CD14-positive monocyte (primary cell): ENCODE data around the gene SLC7A8. TPM values are rescaled to one million over a fixed set of nuclear protein-coding genes. Genes with fewer than 3 reads are reported as not detected.

Experiments used
- DNase-seq, 3 donors: peaks; one replicate each; pipeline ENCODE4 v3.0.0-alpha.2; 2011 to 2022
- H2AFZ ChIP-seq: 2 replicates; pipeline ENCODE4 v1.6.0; 2012; ENCODE audit warnings: mild to moderate bottlenecking, low read depth, low read length, inconsistent platforms; ENCODE audit not compliant: insufficient read depth, poor library complexity, severe bottlenecking
- H3K27ac ChIP-seq, 2 donors: 1 replicate in 1 of 2; 2 replicates in 1 of 2; pipeline ENCODE4 v1.5.1; 2012 to 2013; ENCODE audit warnings: low read length in 2 of 2, control low read depth in 1 of 2, inconsistent platforms in 1 of 2, low read depth in 1 of 2, mild to moderate bottlenecking in 1 of 2
- H3K27me3 ChIP-seq, 2 donors: one replicate each; pipeline versions ENCODE4 v1.6.0 to v1.6.1; 2011 to 2013; ENCODE audit warnings: low read length in 2 of 2; ENCODE audit not compliant: control insufficient read depth in 2 of 2, insufficient read depth in 2 of 2
- H3K36me3 ChIP-seq, 2 donors: replicated peaks in 1 of 2; 1 replicate in 1 of 2; 2 replicates in 1 of 2; pipeline versions ENCODE4 v1.5.1 to v1.6.1; 2012 to 2013; ENCODE audit warnings: low read length in 2 of 2, control low read depth in 1 of 2, inconsistent platforms in 1 of 2, mild to moderate bottlenecking in 1 of 2; ENCODE audit not compliant: insufficient read depth in 2 of 2, control insufficient read depth in 1 of 2
- H3K4me1 ChIP-seq, 2 donors: 1 replicate in 1 of 2; 2 replicates in 1 of 2; pipeline versions ENCODE4 v1.5.1 to v1.6.1; 2012 to 2013; ENCODE audit warnings: low read length in 2 of 2, control low read depth in 1 of 2, inconsistent platforms in 1 of 2, mild to moderate bottlenecking in 1 of 2, moderate library complexity in 1 of 2; ENCODE audit not compliant: insufficient read depth in 2 of 2, control insufficient read depth in 1 of 2
- H3K4me2 ChIP-seq: replicated peaks from 2 replicates; pipeline ENCODE3; 2012; ENCODE audit warnings: low read length, moderate library complexity, mild to moderate bottlenecking; ENCODE audit not compliant: poor library complexity, severe bottlenecking; ENCODE audit errors: extremely low read depth
- H3K4me3 ChIP-seq, 3 experiments: fragments of 200-600 bp in 1 of 3; sonication (generic) in 1 of 3; replicated peaks in 1 of 3; 1 replicate in 2 of 3; 2 replicates in 1 of 3; pipeline ENCODE4 v1.5.1; 2011 to 2013; ENCODE audit warnings: low read length in 3 of 3, mild to moderate bottlenecking in 3 of 3, control low read depth in 2 of 3, low read depth in 2 of 3, inconsistent platforms in 1 of 3, moderate library complexity in 1 of 3
- H3K79me2 ChIP-seq: 2 replicates; pipeline ENCODE4 v1.6.0; 2012; ENCODE audit warnings: mild to moderate bottlenecking, control low read depth, inconsistent platforms, low read length, moderate library complexity; ENCODE audit not compliant: insufficient read depth
- H3K9ac ChIP-seq: 2 replicates; pipeline ENCODE4 v1.6.0; 2017; ENCODE audit warnings: low read length, mild to moderate bottlenecking; ENCODE audit not compliant: insufficient read depth, poor library complexity, severe bottlenecking
- H3K9me3 ChIP-seq, 2 donors: replicated peaks in 1 of 2; 1 replicate in 1 of 2; 2 replicates in 1 of 2; pipeline versions ENCODE4 v1.5.1 to v1.6.1; 2012 to 2013; ENCODE audit warnings: low read length in 2 of 2, control low read depth in 1 of 2; ENCODE audit not compliant: control insufficient read depth in 1 of 2, insufficient read depth in 1 of 2
- H4K20me1 ChIP-seq: 2 replicates; pipeline ENCODE4 v1.6.0; 2012; ENCODE audit warnings: mild to moderate bottlenecking, low read length, control low read depth, moderate library complexity; ENCODE audit not compliant: insufficient read depth
- H3K27ac Mint-ChIP-seq, 7 donors: one replicate each; pipeline ENCODE4 v1.8.0; 2020; ENCODE audit warnings: mild to moderate bottlenecking in 7 of 7, mixed read lengths in 7 of 7, moderate library complexity in 6 of 7, inconsistent platforms in 2 of 7
- H3K27me3 Mint-ChIP-seq, 3 donors: one replicate each; pipeline ENCODE4 v1.8.0; 2021 to 2022; ENCODE audit warnings: low read depth in 3 of 3, mild to moderate bottlenecking in 3 of 3, mixed read lengths in 3 of 3, moderate library complexity in 3 of 3, inconsistent platforms in 1 of 3
- H3K36me3 Mint-ChIP-seq, 2 donors: one replicate each; pipeline ENCODE4 v1.8.0; 2020; ENCODE audit warnings: mixed read lengths in 2 of 2, inconsistent platforms in 1 of 2, mild to moderate bottlenecking in 1 of 2
- H3K4me1 Mint-ChIP-seq: one replicate; pipeline ENCODE4 v1.8.0; 2020; ENCODE audit warnings: mild to moderate bottlenecking, mixed read lengths
- H3K4me3 Mint-ChIP-seq, 2 donors: one replicate each; pipeline ENCODE4 v1.8.0; 2020; ENCODE audit warnings: mild to moderate bottlenecking in 2 of 2, mixed read lengths in 2 of 2, moderate library complexity in 1 of 2
- H3K9me3 Mint-ChIP-seq, 7 donors: one replicate each; pipeline ENCODE4 v1.8.0; 2020 to 2022; ENCODE audit warnings: mixed read lengths in 7 of 7, mild to moderate bottlenecking in 6 of 7, moderate library complexity in 6 of 7, inconsistent platforms in 2 of 7
- WGBS: methylation state at CpG from one replicate; pipeline ENCODE4 v1.1.5; 2013; ENCODE audit warnings: missing lambda C conversion rate; ENCODE audit not compliant: insufficient coverage; 5-methylcytosine and 5-hydroxymethylcytosine counted together
- intact Hi-C, 2 donors: fragments of 100-400 bp; cut with micrococcal nuclease; formaldehyde crosslinking; loops; one replicate each; pipeline versions ENCODE4 v1.15.0 to v1.15.1; 2023
- polyA plus RNA-seq, 3 donors: library from polyadenylated mRNA; depleted of rRNA in 1 of 3; unstranded in 2 of 3; stranded (reverse) in 1 of 3; fragments of 300-500 nt in 2 of 3; fragments of >200 nt in 1 of 3; fragmentation: Illumina TruSeq in 2 of 3; gene quantifications; 1 replicate in 2 of 3; 2 replicates in 1 of 3; pipeline ENCODE4 v1.2.3, GENCODE V29; 2012 to 2021
- TF ChIP-seq, protein P1 (sequence below): fragments of 200-600 bp; IDR thresholded peaks from one replicate; pipeline ENCODE4 v1.8.0; 2022; ENCODE audit warnings: antibody characterized with exemption, mild to moderate bottlenecking

Gene SLC7A8
- polyA plus RNA-seq, 3 donors, result 0.05 to 0.53 (median 0.25) TPM

DNA sequence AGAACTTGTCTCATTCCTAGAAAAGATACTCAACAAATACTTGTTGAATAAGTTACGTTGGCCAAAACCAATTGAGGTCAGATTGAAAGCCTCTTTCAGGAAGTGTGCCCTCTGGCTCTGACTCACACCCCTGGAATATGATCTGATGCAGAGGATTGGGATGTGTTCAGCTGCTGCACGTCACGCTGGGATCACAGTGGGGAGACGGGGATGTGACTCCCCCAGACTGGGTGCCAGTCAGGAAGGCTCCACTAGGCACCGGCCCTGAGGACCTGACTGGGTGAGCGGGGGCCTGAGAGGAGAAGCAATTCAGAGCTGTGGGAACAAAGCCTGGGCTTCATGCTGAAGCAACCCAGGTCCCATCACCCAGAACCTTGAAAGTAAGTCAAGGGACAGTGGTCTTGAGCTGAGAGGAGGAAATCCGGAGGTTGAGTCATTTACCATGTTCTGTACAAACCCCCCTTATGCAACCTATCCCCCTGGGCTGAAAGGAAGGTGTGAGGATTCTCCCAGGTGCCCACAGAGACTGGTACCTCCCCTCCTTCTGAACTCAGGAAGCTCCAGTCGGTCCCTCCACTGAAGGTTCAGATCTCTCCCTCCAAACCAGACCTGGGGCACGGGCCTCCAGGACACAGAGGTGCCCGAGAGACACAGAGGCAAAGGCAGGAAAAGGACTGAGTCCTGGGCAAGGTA, 68.3 kb downstream of the SLC7A8 start:
- H3K36me3 Mint-ChIP-seq, result peaks cover 0 to 6% of the 10 kb centered on the region in 2 donors
- Histone ChIP-seq H2AFZ (peak overlapping the region; percentile 20), H3K27me3 (no peaks in the 10 kb centered on the region), H3K4me3 (no peak overlapping the region), H3K36me3 (no peaks in the 10 kb centered on the region), H3K79me2 (peaks cover 35% of the 10 kb centered on the region), H4K20me1 (no peaks in the 10 kb centered on the region), H3K9me3 (no peaks in the 10 kb centered on the region), H3K9ac (no peak overlapping the region), H3K27ac (no peak overlapping the region), H3K4me2 (peak overlapping the region; percentile 1), H3K4me1 (peaks cover 66 to 87% of the 10 kb centered on the region in 2 donors)
- no peaks in the 10 kb centered on the region for H3K9me3 Mint-ChIP-seq
- peaks cover 69% of the 10 kb centered on the region for H3K4me1 Mint-ChIP-seq
- no peak overlapping the region for H3K4me3 Mint-ChIP-seq
- intact Hi-C loops, result no loop called here
- WGBS, result 47% methylated on average over 4 of the region's 10 CpGs
- H3K27ac Mint-ChIP-seq, result peak overlapping the region in 4 of 7 donors; percentile 17 to 77 (median 37)
- DNase-seq, result peak; percentile 38 to 72 (median 62)
- peaks cover 0 to 4% (median 0%) of the 10 kb centered on the region in 3 donors for H3K27me3 Mint-ChIP-seq
- TF ChIP-seq, protein P1, sequence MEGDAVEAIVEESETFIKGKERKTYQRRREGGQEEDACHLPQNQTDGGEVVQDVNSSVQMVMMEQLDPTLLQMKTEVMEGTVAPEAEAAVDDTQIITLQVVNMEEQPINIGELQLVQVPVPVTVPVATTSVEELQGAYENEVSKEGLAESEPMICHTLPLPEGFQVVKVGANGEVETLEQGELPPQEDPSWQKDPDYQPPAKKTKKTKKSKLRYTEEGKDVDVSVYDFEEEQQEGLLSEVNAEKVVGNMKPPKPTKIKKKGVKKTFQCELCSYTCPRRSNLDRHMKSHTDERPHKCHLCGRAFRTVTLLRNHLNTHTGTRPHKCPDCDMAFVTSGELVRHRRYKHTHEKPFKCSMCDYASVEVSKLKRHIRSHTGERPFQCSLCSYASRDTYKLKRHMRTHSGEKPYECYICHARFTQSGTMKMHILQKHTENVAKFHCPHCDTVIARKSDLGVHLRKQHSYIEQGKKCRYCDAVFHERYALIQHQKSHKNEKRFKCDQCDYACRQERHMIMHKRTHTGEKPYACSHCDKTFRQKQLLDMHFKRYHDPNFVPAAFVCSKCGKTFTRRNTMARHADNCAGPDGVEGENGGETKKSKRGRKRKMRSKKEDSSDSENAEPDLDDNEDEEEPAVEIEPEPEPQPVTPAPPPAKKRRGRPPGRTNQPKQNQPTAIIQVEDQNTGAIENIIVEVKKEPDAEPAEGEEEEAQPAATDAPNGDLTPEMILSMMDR, result no peak

DNA sequence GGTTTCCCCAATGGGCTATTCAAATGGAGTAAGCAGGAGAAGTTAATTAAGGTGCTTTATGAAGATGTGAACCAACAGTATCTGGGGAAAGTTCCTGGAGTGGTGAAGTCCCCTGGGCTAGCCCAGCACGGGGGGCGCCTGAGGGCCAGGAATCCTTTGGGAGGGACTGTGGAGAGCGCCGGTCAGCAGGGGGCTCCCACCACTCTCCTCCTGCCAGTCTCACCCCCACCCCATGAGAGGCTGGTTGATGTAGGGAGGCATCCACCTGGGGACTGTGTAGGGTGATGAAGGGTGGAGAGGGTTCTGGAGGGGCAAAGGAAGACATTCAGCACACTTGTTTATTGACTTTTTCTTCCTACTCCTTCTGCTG, 68.8 kb downstream of the SLC7A8 start:
- Histone ChIP-seq H3K4me2 (peak overlapping the region; percentile 1), H3K9ac (no peak overlapping the region), H4K20me1 (no peaks in the 10 kb centered on the region), H3K4me1 (peaks cover 61 to 81% of the 10 kb centered on the region in 2 donors), H3K79me2 (peaks cover 35% of the 10 kb centered on the region), H3K36me3 (no peaks in the 10 kb centered on the region), H2AFZ (no peak overlapping the region), H3K9me3 (no peaks in the 10 kb centered on the region), H3K27ac (no peak overlapping the region), H3K27me3 (no peaks in the 10 kb centered on the region), H3K4me3 (no peak overlapping the region)
- Mint-ChIP-seq H3K27me3 (peaks cover 0 to 4% (median 0%) of the 10 kb centered on the region in 3 donors), H3K4me1 (peaks cover 64% of the 10 kb centered on the region), H3K27ac (peak overlapping the region in 2 of 7 donors; percentile 44 to 77), H3K4me3 (no peak overlapping the region), H3K9me3 (no peaks in the 10 kb centered on the region), H3K36me3 (peaks cover 0 to 6% of the 10 kb centered on the region in 2 donors)
- DNase-seq, result no peak
- WGBS, result no CpG with 5 or more reads among the region's 4 CpGs
- TF ChIP-seq, protein P1, result no peak
- intact Hi-C loops, result loop anchor here in 1 of 2 donors (5.0 kb wide), 1 partner anchor 37 kb away; no protein-coding TSS in a partner anchor
